Right ventricle myocardium superior (tissue), 1 donor: ENCODE results near the gene HOXA5. TPM values are rescaled to one million over a fixed set of nuclear protein-coding genes. Genes with fewer than 3 reads are reported as not detected.

ENCODE experiments used
- ATAC-seq: fragments of 200-7000 bp; cut with Tn5 transposase; one replicate; pipeline ENCODE4 v1.9.1; 2020; ENCODE audit warnings: mild to moderate bottlenecking; ENCODE audit not compliant: poor library complexity
- DNase-seq: peaks from one replicate; pipeline ENCODE4 v3.0.0-alpha.2; 2020
- intact Hi-C: fragments of 100-400 bp; cut with DNase I; formaldehyde crosslinking; loops from one replicate; pipeline ENCODE4 v1.11.2; 2022
- long read RNA-seq: library from polyadenylated mRNA; unstranded; transcript quantifications from one replicate; pipeline ENCODE4 v2.0.0, GENCODE V29; 2021
- total RNA-seq: library from RNA; stranded (reverse); fragmentation: NEBNext Ultra II Directional; extraction: Animal tissue kit (Norgen Biotek cat#: 25700); gene quantifications from one replicate; pipeline ENCODE4 v1.2.1, GENCODE V29; 2021
- donor health status: DM: no; HTN: yes; CAD: no; lungs with severe emphysema.

The HOXA5 gene
- 0.62 TPM for total RNA-seq
- long read RNA-seq, result 0 reads

DNA sequence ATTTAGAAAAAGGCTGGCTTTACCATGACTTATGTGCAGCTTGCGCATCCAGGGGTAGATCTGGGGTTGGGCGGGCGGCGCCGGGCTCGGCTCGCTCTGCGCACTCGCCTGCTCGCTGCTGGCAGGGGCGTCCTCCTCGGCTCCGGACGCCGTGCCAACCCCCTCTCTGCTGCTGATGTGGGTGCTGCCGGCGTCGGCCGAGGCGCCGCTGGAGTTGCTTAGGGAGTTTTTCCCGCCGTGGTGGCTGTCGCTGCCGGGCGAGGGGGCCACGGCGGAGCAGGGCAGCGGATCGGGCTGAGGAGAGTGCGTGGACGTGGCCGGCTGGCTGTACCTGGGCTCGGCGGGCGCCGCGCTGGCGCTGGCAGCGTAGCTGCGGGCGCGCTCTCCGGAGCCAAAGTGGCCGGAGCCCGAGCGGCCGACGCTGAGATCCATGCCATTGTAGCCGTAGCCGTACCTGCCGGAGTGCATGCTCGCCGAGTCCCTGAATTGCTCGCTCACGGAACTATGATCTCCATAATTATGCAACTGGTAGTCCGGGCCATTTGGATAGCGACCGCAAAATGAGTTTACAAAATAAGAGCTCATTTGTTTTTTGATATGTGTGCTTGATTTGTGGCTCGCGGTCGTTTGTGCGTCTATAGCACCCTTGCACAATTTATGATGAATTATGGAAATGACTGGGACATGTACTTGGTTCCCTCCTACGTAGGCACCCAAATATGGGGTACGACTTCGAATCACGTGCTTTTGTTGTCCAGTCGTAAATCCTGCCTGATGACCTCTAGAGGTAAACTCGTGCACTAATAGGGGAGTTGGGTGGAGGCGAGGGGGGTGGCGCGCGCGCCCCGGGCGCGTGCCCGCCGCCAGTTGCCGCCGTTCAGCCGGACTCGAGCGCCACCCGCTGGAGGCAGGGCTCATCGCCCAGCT, at the start of gene HOXA5:
Gene HOXA5, minus strand, starts transcription at position 659 of the 927 bp plus-strand sequence. Its CDS starts 74 bp downstream, at position 585.
- intact Hi-C loops, result no loop called here
- ATAC-seq, result peak; percentile 54
- DNase-seq, result no peak

DNA sequence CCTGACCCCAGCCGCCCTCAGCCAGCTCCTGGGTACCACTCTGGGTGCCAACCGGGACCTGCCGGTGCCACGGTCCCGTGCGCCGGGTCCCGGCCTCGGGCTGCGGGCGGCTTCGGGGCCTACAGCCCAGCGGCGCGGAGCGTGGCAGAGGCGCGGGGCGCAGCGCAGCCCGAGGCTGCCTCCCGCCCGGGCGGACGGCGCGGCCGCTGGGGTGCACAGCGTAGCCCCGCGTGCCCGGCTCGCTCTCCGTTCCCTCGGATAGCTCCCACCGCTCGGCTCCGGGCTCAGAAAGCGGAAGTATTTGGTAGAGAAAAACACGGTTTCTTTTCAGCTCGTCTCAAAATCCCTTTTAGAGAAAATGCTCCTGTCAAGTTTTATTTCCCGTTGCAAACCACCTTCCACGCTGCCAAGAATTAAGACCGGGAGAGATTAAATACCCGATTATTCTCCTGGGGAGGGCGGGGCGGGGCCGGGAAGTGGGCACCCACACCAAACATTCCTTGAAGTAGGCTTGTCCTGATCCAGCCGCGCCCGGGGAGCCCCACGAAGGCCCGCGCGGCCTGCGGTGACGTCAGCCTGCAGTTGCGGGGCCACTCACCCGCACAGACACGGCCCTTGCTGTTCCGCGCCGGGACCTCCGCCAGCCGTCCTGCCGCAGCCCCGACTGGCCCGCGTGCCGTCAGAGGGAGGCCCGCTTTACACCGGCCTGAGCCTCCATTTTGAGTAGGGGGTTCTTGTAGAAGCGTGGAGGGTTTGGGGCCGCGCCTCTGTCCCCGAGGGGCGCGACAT, 49.3 kb upstream of the HOXA5 start:
- DNase-seq, result no peak
- intact Hi-C loops, result loop anchor here (10.0 kb wide), 2 partner anchors 832 to 882 kb away; no protein-coding TSS in a partner anchor
- no peak for ATAC-seq

DNA sequence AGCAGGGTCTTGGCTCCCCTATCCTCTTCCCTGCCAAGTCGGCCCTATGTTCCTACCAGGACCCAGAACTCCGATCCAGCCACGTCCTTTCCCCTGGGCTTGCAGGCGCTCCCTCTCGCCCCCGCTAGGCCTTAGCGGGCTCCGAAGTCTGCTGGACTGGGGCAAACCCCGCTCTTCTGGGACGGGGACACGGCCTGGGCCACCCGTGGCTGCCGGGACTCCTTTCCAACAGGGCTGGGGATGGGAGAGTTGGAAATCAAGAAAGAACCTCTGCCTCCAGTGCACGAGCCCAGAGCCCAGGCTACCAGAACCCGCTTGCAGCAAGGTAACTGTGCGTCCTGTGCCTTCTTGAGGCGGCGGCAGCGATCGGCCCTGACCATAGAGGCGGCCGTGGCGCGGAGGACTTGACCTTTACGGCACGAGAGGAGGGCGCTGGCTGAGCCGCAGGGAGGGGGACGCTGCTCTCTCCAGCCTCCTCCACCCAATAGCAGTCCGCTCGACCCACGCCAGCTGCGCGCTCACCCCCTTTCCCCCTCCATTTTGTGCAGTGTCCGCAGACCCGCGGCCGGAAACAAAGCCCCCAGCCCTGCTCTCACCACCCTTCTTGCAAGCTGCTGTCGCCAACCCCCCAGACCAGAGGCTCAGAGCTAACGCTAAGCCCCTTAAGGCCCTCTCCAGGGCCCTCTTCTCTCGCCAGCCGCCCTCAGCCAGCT, 48.5 kb upstream of the HOXA5 start:
- DNase-seq (no peak), ATAC-seq (no peak)
- intact Hi-C loops, result loop anchor here (10.0 kb wide), 2 partner anchors 833 to 883 kb away; no protein-coding TSS in a partner anchor

DNA sequence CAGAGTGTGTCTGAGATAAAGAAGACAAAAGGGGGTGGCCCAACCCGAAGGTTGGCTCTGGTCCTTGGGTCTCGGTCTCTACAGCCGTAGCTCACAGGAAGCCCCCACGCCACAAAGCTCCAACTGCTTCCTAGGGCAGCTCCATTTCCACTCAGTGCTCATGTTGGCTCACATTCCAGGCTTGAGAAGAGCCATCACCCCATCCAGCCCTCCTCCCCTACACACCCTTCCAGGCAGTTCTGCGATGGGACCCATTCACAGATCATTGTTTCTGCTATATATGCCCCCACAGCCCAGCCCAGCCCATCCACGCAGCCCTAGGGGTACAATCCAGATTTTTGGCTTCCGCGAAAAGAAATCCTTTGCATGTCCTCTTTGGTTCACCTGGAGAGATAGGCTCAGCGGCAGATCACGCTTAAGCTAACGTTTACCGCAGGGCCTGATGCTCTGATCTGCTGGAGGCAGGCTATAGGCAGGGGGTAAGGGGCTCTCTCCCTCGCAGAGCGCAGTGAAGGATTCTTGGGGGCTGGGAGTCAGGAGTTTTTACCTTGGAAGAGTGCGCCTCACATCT, 47.8 kb upstream of the HOXA5 start:
- ATAC-seq (no peak), DNase-seq (no peak)
- intact Hi-C loops, result loop anchor here (10.0 kb wide), 2 partner anchors 834 to 884 kb away; no protein-coding TSS in a partner anchor

DNA sequence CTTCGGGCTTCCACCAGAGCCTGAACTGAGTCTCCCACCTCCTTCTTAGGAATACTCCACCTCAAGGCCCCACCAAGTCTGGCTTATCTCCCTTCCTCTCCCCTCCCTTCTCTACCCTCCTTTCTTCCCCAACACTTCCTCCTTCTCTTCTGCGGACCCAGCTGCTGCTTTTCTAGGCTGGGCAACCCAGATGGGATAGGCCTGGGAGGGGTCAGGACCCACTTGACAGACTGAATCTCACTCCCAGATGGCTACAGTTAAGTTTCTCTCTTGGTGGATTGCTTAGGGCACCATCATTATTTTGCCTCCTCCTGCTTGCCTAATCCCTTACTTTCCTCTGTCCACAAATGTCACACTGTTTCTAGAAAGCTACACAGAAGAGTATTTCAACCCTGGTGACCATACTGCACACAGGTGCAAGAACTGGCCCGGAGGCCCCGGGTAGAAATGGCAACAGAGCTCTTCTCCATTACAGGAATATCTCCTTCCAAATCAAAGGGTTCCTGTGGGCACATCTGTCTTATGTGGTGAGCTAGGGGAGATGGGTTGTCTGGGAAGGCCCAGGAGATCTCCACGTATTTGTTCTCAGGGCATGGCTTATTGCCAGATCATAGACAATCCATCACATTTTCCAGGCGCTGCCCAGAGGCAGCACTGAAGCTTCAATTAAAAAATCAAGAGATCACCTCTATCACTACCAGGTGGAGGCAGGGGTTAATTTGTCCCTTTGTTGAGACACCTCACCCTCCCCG, 46.7 kb upstream of the HOXA5 start:
- DNase-seq (no peak), ATAC-seq (no peak)
- intact Hi-C loops, result loop anchor here (10.0 kb wide), 2 partner anchors 835 to 885 kb away; no protein-coding TSS in a partner anchor

DNA sequence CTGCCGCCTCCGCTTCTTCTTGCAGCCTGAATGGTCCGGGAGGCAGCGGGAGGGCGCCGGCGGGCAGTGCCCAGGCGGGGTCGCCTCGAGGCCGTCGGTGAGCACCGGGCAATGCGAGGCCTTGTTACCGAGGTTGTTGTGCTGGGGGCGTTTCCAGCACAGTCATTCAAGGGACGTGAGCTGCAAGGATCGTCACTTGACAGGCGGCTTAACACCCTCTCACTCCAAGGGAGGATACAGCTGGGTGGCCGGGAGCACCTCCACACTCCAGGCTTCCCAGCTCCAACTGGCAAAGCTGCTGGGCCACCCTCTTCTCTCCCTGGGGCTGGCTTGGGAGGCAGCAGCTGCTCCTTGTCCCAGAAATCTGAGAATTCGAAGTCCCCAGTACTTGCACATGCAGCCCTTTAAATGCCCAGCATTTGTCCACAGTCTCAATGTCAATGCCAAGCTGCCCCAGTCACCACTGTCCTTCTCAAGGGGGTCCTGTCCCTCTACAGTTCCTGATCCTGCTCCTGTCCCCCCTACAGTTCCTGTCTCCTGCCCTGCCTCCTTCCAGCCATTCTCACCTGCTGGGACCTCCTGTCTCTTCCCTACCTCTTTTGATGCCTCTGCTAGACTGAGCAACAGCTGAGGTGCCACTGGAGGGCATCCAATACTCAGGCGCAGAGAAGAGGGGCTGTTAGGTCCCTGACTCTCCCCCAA, 46.0 kb upstream of the HOXA5 start:
- ATAC-seq (no peak), DNase-seq (no peak)
- intact Hi-C loops, result no loop called here

DNA sequence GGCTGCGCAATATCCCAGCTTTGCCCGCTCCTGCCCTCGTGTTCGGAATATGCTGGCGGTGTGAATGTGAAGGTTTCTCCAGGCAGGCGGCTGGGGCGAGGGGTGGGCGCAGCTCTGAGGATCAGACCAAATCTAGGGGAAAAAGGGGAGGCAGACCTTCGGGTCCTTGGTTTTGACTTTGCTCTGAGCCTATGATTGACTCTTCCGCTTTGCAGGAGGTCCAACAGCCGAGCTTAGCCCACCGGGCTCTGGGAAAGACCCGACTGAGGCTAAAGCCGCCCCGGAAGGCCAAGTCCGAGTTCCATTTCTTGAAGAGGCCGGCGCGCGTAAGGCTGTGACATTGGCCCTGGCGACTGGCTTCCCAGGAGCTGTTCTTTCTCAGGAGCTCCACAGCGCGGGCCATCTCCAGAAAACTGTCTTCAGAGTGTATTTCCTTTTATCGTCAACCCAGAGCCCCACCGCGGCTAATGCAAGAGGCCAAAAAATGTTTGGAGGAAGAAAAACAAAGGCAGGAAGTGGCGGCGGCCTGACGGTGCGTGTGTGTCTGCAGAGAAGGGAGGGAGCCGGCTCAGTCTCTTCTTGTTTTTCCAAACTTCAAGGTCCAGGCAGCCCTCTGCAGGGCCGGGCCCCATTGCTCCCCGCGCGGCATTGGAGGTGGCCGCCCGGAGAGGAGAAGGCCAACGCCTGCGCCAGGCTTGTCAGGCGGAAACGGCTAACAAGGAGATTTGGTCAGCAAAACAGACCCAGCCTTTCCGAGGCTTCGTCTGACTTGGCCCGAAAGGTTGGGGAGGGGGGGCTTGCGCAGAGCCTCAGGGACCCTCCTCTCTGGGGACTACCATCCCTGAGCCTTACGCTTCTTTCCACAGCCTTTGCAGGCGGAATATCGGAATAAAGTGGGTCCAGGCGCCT, 45.2 kb upstream of the HOXA5 start:
- DNase-seq (no peak), ATAC-seq (no peak)
- intact Hi-C loops, result no loop called here

DNA sequence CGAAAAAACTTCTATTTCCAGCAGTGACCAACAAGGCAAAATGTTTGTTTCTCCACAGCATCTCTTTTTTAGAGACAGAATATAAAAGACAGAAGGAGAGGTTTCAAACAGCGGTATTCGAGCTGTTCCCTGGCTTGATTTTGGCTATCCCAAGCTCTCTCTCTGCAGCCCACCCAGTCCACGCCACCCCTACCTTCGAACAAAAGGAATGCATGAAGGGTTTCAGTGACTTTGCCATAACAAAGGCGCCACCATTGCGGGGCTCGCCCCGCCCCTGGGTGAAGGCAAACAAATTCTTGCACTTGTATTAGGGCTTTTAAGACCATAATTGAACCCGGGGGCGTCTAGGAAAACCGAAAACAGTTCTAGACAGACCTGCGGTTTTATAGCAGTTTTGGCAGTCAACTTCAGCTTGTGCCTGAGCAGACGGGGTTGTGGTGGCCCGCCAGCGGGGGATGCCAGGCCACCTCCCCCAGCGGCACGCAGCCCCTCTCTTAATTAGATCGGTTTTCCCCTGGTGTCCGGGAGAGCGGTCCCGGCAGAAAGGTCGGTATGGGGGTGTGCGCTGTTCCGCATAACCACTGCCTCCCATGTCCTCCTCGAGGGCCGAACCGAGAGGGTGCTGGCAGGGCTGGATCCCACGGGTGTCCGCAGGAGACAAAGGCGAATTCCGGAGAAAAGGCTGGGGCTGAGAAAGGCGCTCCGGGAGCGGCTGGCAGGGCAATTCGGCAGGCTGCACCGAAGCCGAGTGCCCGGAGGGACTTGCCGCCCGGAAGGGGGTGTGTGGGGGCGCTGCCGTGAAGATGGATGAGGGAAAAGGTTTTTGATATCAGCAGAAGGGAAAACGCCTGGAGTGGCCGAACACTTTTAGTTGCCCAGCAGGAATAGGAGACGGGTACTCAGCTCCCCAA, 44.2 kb upstream of the HOXA5 start:
- intact Hi-C loops, result no loop called here

DNA sequence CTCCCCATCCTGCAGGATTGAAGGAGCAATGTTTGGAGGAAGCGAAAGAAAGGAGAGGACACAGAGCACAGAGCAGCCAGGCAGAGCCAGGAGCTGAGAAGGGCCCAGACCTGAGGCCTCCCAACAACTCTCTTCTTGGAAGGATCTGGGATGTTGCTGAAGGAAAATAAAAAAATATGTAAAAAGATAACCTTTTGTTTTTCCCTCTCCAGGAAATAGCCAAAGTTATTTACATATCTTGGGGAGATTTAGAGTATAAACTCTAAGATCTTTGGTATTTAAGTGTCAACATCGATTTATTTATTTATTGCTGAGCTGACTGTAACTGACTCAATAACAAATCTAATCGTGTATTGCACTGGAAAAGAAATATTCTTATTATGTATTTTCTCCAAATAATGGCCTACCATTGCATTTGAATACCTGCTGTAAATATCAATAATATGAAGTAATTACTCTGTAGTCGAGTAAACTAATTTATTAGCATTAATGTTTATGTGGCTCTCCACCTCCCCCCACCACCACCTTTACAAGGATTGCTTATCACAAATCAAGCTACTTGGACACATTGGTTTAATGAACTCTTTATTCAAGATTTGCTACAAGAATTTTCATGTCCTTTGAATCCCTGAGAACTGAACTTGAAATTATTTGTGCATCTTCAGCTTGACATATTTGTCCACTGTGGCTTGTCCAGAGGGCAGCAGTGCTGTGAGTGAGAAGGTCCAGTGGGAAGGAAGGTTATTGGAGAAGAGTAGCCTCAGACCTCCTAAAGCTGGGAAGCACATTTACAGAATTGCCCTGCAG, 43.4 kb upstream of the HOXA5 start:
- ATAC-seq (no peak), DNase-seq (no peak)
- intact Hi-C loops, result no loop called here

More for the DNA sequence above, 44.2 kb upstream of the HOXA5 start:
- ATAC-seq, result no peak
- DNase-seq, result no peak

DNA sequence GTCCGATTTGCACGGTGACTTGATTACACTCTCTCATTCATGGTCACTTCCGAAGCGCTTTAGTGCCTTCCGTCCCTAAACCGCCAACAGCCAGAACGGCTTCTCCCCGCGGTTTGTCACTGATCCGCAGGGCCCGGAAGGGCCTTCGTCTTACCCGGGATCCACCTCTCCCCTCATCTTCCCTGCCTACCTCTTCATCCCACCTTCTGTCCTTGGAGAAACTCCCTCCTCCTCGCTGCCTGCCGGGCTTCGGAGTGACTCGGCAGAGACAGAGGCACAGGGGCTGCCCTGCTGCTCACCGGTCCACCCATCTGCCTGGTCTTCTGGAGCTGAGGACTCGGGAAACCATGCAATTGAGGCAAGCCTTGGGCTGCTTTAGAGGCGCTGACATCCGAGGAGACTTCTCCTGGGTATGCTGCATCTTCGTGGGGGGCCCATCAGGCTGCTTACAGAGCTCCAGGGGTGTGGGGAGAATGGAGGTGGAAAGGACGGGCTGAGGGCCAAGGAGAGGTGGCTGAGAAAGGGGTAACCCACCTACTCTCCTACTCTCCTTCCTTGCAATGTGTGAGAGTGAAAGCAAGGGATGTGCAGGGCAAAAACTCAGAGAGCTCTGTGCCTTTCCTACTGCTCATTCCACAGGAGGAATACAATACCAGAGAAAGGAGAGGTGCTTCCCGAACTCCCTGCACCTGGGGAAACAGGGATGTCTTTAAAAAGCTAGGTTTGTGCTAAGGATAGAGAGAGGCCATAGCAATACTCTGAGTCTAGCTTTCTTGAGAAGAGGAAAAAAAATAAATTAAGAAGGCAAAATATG, 42.6 kb upstream of the HOXA5 start:
- ATAC-seq (no peak), DNase-seq (no peak)
- intact Hi-C loops, result no loop called here

DNA sequence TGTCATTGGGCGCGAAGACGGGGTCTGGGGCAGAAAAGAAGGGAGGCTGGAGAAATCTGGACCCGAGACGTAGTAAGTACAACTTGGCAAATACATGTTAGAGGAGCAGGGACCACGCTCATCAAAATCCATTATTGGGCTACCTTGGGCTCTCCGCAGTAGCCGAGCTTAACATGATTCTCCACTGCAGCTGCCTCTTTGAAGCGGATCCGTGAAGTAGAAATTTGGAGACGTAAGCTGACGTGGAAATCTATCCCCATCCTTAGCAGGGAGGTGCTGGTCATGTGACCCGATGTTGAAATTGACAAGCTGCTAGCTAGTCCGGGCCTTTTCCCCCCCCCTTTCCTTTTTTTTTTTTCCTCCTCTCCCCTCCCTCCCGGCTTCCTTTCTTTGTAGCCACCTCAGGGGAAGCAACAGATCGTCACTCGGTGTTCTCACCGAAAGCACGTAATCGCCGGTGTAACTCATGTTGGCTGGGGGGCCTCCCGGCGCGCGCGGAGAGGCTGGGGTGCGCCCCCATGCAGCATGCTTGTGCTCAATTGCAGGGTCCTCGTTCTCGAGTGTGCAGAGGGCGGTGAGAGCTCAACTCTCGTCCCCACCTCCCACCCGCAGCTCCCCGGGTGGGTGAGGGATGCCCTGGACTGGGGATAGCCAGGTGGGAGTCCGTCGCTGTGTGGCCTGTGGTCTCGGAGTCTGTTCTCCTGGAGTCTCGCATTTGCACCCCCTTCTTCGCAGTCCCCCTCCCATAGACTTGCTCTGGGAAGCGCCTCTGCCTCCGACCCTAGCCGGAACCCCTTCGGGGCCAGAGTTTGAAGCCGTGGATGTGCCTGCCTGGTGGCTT, 41.8 kb upstream of the HOXA5 start, which contains the start of gene HOXA11:
Gene HOXA11, minus strand, starts transcription at position 220 of the 841 bp plus-strand sequence. Its CDS starts 88 bp downstream, at position 132.
- DNase-seq (no peak), ATAC-seq (no peak)
- intact Hi-C loops, result no loop called here

DNA sequence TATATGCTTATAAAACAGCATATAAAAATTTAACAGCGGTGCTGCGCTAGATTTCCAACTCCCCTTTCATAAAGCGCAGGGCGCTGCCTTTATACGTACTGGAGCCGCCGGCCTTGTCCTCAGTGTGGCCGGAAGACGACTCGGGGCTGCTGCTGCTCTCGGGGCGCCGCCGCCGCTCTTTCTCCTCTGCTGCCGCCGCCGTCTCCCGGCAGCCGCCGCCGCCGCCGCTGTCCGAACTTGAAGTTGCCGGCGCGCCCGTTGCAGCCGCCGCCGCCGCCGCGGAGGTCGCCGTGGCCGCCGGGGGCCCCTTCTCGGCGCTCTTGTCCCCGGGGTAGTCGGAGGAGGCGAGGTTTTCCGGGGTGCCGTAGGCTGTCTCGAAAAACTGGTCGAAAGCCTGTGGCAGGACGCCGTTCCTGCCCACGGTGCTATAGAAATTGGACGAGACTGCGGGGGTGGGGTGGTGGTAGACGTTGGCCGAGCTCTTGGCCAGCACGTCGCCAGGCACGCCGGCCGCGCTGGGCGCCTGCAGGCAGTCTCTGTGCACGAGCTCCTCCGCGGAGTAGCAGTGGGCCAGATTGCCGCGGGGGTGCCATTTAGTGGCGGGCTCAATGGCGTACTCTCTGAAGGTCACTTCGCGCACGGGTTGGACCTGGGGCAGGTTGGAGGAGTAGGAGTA, 41.0 kb upstream of the HOXA5 start:
- DNase-seq (no peak), ATAC-seq (peak; percentile 18)
- intact Hi-C loops, result no loop called here
